Natural killer cell (primary cell): ENCODE data around the gene IRAG1. TPM values are rescaled to one million over a fixed set of nuclear protein-coding genes. Genes with fewer than 3 reads are reported as not detected.

Experiments
- ATAC-seq, 3 donors: fragments of 150-1000 bp in 2 of 3; fragments of 200-7000 bp in 1 of 3; cut with Tn5 transposase; 1 replicate in 1 of 3; 2 replicates in 2 of 3; pipeline ENCODE4 v1.10.0; 2021; ENCODE audit warnings: mild to moderate bottlenecking in 2 of 3, moderate library complexity in 2 of 3
- DNase-seq, 2 donors: peaks; one replicate each; pipeline versions ENCODE4 v3.0.0 to v3.0.0-alpha.2; 2013 to 2021; ENCODE audit warnings: mixed read lengths in 1 of 2
- H3K27ac ChIP-seq: one replicate; pipeline ENCODE4 v1.5.1; 2013; ENCODE audit warnings: mild to moderate bottlenecking, low read length
- H3K27me3 ChIP-seq: one replicate; pipeline ENCODE4 v1.6.1; 2013; ENCODE audit warnings: low read length; ENCODE audit not compliant: control insufficient read depth, insufficient read depth
- H3K36me3 ChIP-seq: one replicate; pipeline ENCODE4 v1.6.1; 2013; ENCODE audit warnings: low read length; ENCODE audit not compliant: control insufficient read depth, insufficient read depth
- H3K4me1 ChIP-seq: one replicate; pipeline ENCODE4 v1.6.1; 2013; ENCODE audit warnings: low read length; ENCODE audit not compliant: control insufficient read depth, insufficient read depth
- H3K4me3 ChIP-seq: one replicate; pipeline ENCODE4 v1.5.1; 2013; ENCODE audit warnings: low read length
- H3K9me3 ChIP-seq: one replicate; pipeline ENCODE4 v1.6.1; 2013; ENCODE audit warnings: low read length; ENCODE audit not compliant: control insufficient read depth, insufficient read depth
- H3K27ac Mint-ChIP-seq, 2 donors: one replicate each; pipeline ENCODE4 v1.8.0; 2022; ENCODE audit warnings: mild to moderate bottlenecking in 2 of 2, mixed read lengths in 2 of 2, moderate library complexity in 1 of 2
- H3K27me3 Mint-ChIP-seq, 2 donors: one replicate each; pipeline ENCODE4 v1.8.0; 2022; ENCODE audit warnings: low read depth in 2 of 2, mixed read lengths in 2 of 2
- H3K36me3 Mint-ChIP-seq: one replicate; pipeline ENCODE4 v1.8.0; 2022; ENCODE audit warnings: mixed read lengths
- H3K4me1 Mint-ChIP-seq, 2 donors: one replicate each; pipeline ENCODE4 v1.8.0; 2022; ENCODE audit warnings: mixed read lengths in 2 of 2
- H3K4me3 Mint-ChIP-seq: one replicate; pipeline ENCODE4 v1.8.0; 2022; ENCODE audit warnings: mild to moderate bottlenecking, moderate library complexity, mixed read lengths
- H3K9me3 Mint-ChIP-seq, 2 donors: one replicate each; pipeline ENCODE4 v1.8.0; 2022; ENCODE audit warnings: mixed read lengths in 2 of 2
- WGBS: methylation state at CpG from one replicate; pipeline ENCODE4 v1.1.7; 2013; ENCODE audit warnings: missing lambda C conversion rate; ENCODE audit not compliant: insufficient coverage; 5-methylcytosine and 5-hydroxymethylcytosine counted together
- intact Hi-C: fragments of 100-400 bp; cut with micrococcal nuclease; formaldehyde crosslinking; loops from one replicate; pipeline ENCODE4 v1.14.2; 2022
- total RNA-seq, 4 donors: library from RNA; stranded (reverse); fragments of 120-200 nt in 1 of 4; gene quantifications; one replicate each; pipeline versions ENCODE4 v1.2.3 to v1.2.4, GENCODE V29; 2013 to 2022
- TF ChIP-seq, protein P1 (sequence below): fragments of 200-600 bp; IDR thresholded peaks from one replicate; pipeline ENCODE4 v1.8.0; 2022; ENCODE audit warnings: antibody characterized with exemption

The IRAG1 gene
- total RNA-seq, 3 donors from 2014 or later (not counting 1 experiment from before 2014, with no cell fraction given): 0.50 to 0.54 TPM; not detected in 1

DNA sequence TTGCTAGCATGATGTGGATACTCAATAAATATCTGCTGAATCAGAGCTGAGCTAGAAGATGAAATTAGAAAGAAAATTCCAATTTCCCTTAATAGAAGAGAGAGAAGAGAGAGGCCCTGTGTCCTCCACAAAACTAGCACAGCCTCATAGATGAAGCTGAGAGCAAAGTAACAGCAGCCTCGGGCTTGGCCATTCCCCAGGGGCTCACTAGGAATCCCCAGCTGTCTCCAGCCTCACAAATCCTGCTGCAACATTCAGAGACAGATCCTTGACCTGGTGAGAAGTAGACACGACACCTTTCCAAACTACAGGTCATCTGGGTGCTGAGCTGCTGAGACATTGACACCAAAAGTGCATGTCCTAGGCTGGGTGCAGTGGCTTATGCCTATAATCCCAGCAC is 26.1 kb upstream of the IRAG1 start:
- H3K4me3 Mint-ChIP-seq: no peak overlapping the region
- no peak for DNase-seq
- Histone ChIP-seq H3K4me1 (no peaks in the 10 kb centered on the region), H3K27ac (no peak overlapping the region), H3K27me3 (no peaks in the 10 kb centered on the region), H3K4me3 (no peak overlapping the region), H3K36me3 (no peaks in the 10 kb centered on the region), H3K9me3 (no peaks in the 10 kb centered on the region)
- ATAC-seq: no peak
- no peaks in the 10 kb centered on the region for H3K4me1 Mint-ChIP-seq
- no peaks in the 10 kb centered on the region for H3K36me3 Mint-ChIP-seq
- no peak overlapping the region for H3K27ac Mint-ChIP-seq
- intact Hi-C loops: no loop called here
- H3K27me3 Mint-ChIP-seq: peaks cover 0 to 3% of the 10 kb centered on the region in 2 donors
- 100% methylated on average over 2 of the region's 2 CpGs for WGBS
- H3K9me3 Mint-ChIP-seq: no peaks in the 10 kb centered on the region
- TF ChIP-seq, protein P1, sequence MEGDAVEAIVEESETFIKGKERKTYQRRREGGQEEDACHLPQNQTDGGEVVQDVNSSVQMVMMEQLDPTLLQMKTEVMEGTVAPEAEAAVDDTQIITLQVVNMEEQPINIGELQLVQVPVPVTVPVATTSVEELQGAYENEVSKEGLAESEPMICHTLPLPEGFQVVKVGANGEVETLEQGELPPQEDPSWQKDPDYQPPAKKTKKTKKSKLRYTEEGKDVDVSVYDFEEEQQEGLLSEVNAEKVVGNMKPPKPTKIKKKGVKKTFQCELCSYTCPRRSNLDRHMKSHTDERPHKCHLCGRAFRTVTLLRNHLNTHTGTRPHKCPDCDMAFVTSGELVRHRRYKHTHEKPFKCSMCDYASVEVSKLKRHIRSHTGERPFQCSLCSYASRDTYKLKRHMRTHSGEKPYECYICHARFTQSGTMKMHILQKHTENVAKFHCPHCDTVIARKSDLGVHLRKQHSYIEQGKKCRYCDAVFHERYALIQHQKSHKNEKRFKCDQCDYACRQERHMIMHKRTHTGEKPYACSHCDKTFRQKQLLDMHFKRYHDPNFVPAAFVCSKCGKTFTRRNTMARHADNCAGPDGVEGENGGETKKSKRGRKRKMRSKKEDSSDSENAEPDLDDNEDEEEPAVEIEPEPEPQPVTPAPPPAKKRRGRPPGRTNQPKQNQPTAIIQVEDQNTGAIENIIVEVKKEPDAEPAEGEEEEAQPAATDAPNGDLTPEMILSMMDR: no peak

DNA sequence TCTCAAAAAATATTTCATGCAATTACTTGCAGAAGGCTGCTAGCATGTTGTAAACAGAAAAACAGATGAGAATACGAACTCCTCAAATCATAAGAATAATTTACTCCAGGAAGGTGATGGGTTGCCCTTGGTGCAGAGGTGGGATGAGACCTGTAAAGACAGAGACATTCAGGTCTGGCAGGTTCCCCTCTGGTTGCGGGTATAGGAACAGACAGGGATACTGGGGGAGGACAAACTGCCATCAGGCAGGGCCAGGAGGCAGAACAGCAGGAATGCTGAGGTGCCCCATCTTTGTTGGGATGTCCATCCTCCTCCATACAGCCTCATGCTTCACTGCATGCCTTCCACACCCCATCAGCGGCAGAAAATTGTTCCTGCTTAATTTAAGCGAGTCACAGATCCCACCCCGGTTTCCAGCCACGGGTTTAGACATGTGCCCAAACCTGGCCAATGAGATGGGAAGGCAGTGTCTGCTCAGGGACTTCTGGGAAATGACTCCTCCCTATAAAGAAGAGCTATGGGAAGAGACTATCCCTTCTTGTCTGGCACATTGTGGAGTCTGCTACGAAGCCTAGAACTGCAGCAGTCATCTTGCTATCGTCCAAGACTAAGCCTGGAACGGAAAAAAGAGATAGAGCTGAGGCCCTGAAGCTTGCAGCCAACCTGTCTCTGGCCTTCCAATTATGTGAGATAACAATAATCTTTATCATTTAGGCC is 23.1 kb upstream of the IRAG1 start:
- H3K27ac ChIP-seq: no peak overlapping the region
- H3K36me3 ChIP-seq: no peaks in the 10 kb centered on the region
- no peak for DNase-seq
- no peaks in the 10 kb centered on the region for H3K27me3 ChIP-seq
- Mint-ChIP-seq H3K27ac (no peak overlapping the region), H3K36me3 (no peaks in the 10 kb centered on the region), H3K4me1 (no peaks in the 10 kb centered on the region), H3K4me3 (no peak overlapping the region), H3K27me3 (peaks cover 0 to under 1% of the 10 kb centered on the region in 2 donors), H3K9me3 (no peaks in the 10 kb centered on the region)
- no peaks in the 10 kb centered on the region for H3K9me3 ChIP-seq
- no peaks in the 10 kb centered on the region for H3K4me1 ChIP-seq
- ATAC-seq: no peak
- 86% methylated on average over 8 of the region's 9 CpGs for WGBS
- TF ChIP-seq, protein P1: no peak
- intact Hi-C loops: no loop called here
- no peak overlapping the region for H3K4me3 ChIP-seq

DNA sequence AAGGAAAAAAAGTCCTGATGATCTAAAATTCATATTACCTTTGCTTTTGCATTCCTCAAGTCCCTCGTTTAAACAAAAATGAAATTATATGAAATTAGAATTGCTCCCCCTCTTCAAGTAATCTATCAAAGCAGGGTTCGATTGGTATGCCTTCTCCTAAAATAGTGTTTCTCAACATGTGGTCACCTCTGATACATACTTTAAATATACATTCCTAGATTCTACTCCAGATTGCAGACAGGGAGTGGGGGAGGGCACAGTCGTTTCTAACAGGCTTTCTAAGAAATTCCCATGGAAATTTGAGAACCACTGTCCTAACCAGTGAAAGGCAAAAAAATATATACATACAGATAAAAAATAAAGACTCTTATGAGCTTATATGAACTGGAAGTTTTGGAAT is 22.6 kb upstream of the IRAG1 start:
- intact Hi-C loops: no loop called here
- Histone ChIP-seq H3K9me3 (no peaks in the 10 kb centered on the region), H3K27ac (no peak overlapping the region), H3K27me3 (no peaks in the 10 kb centered on the region), H3K36me3 (no peaks in the 10 kb centered on the region), H3K4me1 (no peaks in the 10 kb centered on the region), H3K4me3 (no peak overlapping the region)
- Mint-ChIP-seq H3K36me3 (no peaks in the 10 kb centered on the region), H3K4me3 (no peak overlapping the region), H3K27ac (no peak overlapping the region), H3K27me3 (no peaks in the 10 kb centered on the region), H3K4me1 (no peaks in the 10 kb centered on the region), H3K9me3 (no peaks in the 10 kb centered on the region)
- 68% methylated on average over 2 of the region's 3 CpGs for WGBS
- ATAC-seq (no peak), DNase-seq (no peak)
- TF ChIP-seq, protein P1: no peak

DNA sequence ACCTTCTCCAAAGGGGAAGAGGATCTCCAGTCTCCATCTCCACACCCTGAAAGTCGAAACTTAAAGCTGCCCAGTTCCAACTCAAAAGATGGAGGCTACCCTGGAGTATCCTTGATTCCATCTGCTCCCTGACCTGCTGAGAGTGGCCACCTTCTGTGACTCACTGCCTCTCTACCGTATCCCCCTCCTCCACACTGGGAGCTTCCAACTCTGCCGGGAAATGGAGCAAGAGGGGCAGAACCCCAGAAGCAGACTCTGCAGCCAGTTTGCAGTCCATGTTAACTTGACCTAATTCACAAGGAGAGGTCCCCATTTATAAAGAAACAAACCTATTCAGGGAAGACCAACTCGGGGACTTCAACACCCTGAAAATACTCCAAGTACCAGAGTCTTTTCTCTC is 22.0 kb upstream of the IRAG1 start:
- H3K27me3 ChIP-seq: no peaks in the 10 kb centered on the region
- H3K36me3 ChIP-seq: no peaks in the 10 kb centered on the region
- H3K27me3 Mint-ChIP-seq: no peaks in the 10 kb centered on the region
- H3K4me3 Mint-ChIP-seq: no peak overlapping the region
- H3K9me3 Mint-ChIP-seq: no peaks in the 10 kb centered on the region
- DNase-seq (no peak), ATAC-seq (no peak)
- no peak overlapping the region for H3K27ac ChIP-seq
- no peak overlapping the region for H3K27ac Mint-ChIP-seq
- H3K4me3 ChIP-seq: no peak overlapping the region
- TF ChIP-seq, protein P1: no peak
- no peaks in the 10 kb centered on the region for H3K36me3 Mint-ChIP-seq
- intact Hi-C loops: no loop called here
- H3K4me1 ChIP-seq: no peaks in the 10 kb centered on the region
- 70% methylated on average over 4 of the region's 4 CpGs for WGBS
- H3K4me1 Mint-ChIP-seq: no peaks in the 10 kb centered on the region
- H3K9me3 ChIP-seq: no peaks in the 10 kb centered on the region
